MM.1S (cell line): ENCODE measurements around the gene OR5M10.
A peak's percentile ranks its signal among the peaks of the same experiment; 100 is the strongest.
"Not testable (repeated sequence)": the region's sequence is repeated elsewhere in the genome, so short reads cannot be mapped to it uniquely, and the experiment has no call there.

Experiments
- DNase-seq: peaks from one replicate; pipeline ENCODE4 v3.0.0-alpha.2; 2015
- H2AFZ ChIP-seq: fragments of 300-600 bp; sonication (generic); 2 replicates; pipeline ENCODE4 v1.6.0; 2016; ENCODE audit warnings: antibody characterized with exemption, low read length
- H3F3A ChIP-seq: fragments of 300-600 bp; sonication (generic); 2 replicates; pipeline ENCODE4 v1.6.1; 2016; ENCODE audit warnings: mild to moderate bottlenecking, antibody characterized with exemption, low read length, moderate library complexity, mixed read lengths; ENCODE audit not compliant: insufficient read depth
- H3K27ac ChIP-seq: fragments of 300-600 bp; sonication (generic); 2 replicates; pipeline ENCODE4 v1.5.1; 2016; ENCODE audit warnings: mild to moderate bottlenecking, low read length
- H3K27me3 ChIP-seq: fragments of 300-600 bp; sonication (generic); replicated peaks from 2 replicates; pipeline ENCODE4 v1.6.0; 2016; ENCODE audit warnings: low read length; ENCODE audit not compliant: insufficient read depth
- H3K36me3 ChIP-seq: fragments of 300-600 bp; sonication (generic); replicated peaks from 2 replicates; pipeline ENCODE4 v1.6.1; 2016; ENCODE audit warnings: mild to moderate bottlenecking, low read length, mixed read lengths; ENCODE audit not compliant: insufficient read depth
- H3K4me1 ChIP-seq: fragments of 300-600 bp; sonication (generic); 2 replicates; pipeline ENCODE4 v1.6.1; 2016; ENCODE audit warnings: low read length, mixed read lengths
- H3K4me2 ChIP-seq: fragments of 300-600 bp; sonication (generic); 2 replicates; pipeline ENCODE4 v1.6.0; 2016; ENCODE audit warnings: low read depth, low read length
- H3K4me3 ChIP-seq: fragments of 300-600 bp; sonication (generic); 2 replicates; pipeline ENCODE4 v1.5.1; 2016; ENCODE audit warnings: low read length, mixed read lengths
- H3K79me2 ChIP-seq: fragments of 300-600 bp; sonication (generic); 2 replicates; pipeline ENCODE4 v1.6.1; 2016; ENCODE audit warnings: mixed run types, low read length, mixed read lengths
- H3K9ac ChIP-seq: fragments of 300-600 bp; sonication (generic); 2 replicates; pipeline ENCODE4 v1.6.1; 2016; ENCODE audit warnings: low read length, mixed read lengths
- H3K9me2 ChIP-seq: fragments of 300-600 bp; sonication (generic); replicated peaks from 2 replicates; pipeline ENCODE4 v1.6.1; 2016; ENCODE audit warnings: mild to moderate bottlenecking, low read length, mixed read lengths; ENCODE audit not compliant: insufficient read depth
- H3K9me3 ChIP-seq: fragments of 300-600 bp; sonication (generic); replicated peaks from 2 replicates; pipeline ENCODE4 v1.6.1; 2016; ENCODE audit warnings: mild to moderate bottlenecking, low read length, mixed read lengths; ENCODE audit not compliant: insufficient read depth
- H4K20me1 ChIP-seq: fragments of 300-600 bp; sonication (generic); 2 replicates; pipeline ENCODE4 v1.6.1; 2016; ENCODE audit warnings: mild to moderate bottlenecking, low read length, moderate library complexity, mixed read lengths; ENCODE audit not compliant: insufficient read depth
- EZH2 ChIP-seq: fragments of 300-600 bp; sonication (generic); optimal IDR thresholded peaks from 2 replicates; pipeline ENCODE3; 2017; ENCODE audit warnings: low read depth, mild to moderate bottlenecking, antibody characterized with exemption, low read length, mixed read lengths
- EZH2phosphoT487 ChIP-seq: fragments of 300-600 bp; sonication (generic); IDR thresholded peaks from 2 replicates; pipeline ENCODE4 v1.6.1; 2018; ENCODE audit warnings: antibody characterized with exemption, low read length
- TF ChIP-seq, protein P1 (sequence below): fragments of 300-600 bp; sonication (generic); IDR thresholded peaks from 2 replicates; pipeline ENCODE4 v1.5.1; 2016; ENCODE audit warnings: antibody characterized with exemption, low read length, mixed read lengths

Gene OR5M10

DNA sequence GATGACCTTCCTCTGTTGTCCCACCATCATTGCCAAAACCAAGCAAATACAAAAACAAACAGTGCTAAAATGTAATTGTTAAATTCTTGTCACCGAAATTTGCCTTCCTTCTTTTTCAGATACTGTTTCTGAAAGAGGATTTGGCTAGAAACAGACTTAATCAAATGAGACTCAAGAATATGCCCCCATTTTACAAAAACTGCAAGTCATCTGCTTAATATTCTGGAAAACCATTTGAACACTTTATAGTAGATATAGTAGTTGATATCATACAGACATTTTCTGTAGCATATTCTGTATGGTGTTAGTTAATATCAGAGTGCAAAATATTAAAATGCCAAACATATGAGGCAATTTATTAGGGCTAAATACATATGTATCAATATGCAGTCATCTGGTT lies 33.7 kb upstream of the OR5M10 start:
- Histone ChIP-seq H3K27me3 (no peaks in the 10 kb centered on the region), H3K4me1 (no peaks in the 10 kb centered on the region), H3K4me3 (no peak overlapping the region), H3K9ac (no peak overlapping the region), H4K20me1 (no peaks in the 10 kb centered on the region), H3K9me2 (no peaks in the 10 kb centered on the region), H2AFZ (no peak overlapping the region), H3F3A (no peaks in the 10 kb centered on the region), H3K36me3 (no peaks in the 10 kb centered on the region), H3K4me2 (no peak overlapping the region), H3K79me2 (no peaks in the 10 kb centered on the region), H3K27ac (no peak overlapping the region), H3K9me3 (no peaks in the 10 kb centered on the region)
- no peak for DNase-seq
- TF ChIP-seq EZH2 (no peak), EZH2phosphoT487 (no peak)
- TF ChIP-seq, protein P1, sequence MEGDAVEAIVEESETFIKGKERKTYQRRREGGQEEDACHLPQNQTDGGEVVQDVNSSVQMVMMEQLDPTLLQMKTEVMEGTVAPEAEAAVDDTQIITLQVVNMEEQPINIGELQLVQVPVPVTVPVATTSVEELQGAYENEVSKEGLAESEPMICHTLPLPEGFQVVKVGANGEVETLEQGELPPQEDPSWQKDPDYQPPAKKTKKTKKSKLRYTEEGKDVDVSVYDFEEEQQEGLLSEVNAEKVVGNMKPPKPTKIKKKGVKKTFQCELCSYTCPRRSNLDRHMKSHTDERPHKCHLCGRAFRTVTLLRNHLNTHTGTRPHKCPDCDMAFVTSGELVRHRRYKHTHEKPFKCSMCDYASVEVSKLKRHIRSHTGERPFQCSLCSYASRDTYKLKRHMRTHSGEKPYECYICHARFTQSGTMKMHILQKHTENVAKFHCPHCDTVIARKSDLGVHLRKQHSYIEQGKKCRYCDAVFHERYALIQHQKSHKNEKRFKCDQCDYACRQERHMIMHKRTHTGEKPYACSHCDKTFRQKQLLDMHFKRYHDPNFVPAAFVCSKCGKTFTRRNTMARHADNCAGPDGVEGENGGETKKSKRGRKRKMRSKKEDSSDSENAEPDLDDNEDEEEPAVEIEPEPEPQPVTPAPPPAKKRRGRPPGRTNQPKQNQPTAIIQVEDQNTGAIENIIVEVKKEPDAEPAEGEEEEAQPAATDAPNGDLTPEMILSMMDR, result no peak

DNA sequence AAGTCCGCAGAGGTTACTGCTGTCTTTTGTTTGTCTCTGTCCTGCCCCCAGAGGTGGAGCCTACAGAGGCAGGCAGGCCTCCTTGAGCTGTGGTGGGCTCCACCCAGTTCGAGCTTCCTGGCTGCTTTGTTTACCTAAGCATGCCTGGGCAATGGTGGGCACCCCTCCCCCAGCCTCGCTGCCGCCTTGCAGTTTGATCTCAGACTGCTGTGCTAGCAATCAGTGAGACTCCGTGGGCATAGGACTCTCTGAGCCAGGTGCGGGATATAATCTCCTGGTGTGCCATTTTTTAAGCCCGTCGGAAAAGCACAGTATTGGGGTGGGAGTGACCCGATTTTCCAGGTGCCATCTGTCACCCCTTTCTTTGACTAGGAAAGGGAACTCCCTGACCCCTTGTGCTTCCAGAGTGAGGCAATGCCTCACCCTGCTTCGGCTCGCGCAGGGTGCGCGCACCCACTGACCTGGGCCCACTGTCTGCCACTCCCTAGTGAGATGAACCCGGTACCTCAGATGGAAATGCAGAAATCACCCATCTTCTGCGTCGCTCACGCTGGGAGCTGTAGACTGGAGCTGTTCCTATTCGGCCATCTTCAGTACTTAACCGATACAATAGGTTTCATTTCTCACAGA lies 14.7 kb upstream of the OR5M10 start:
- H4K20me1 ChIP-seq, H3F3A ChIP-seq, H3K79me2 ChIP-seq, H3K36me3 ChIP-seq, H3K4me1 ChIP-seq, H3K4me2 ChIP-seq, H3K9ac ChIP-seq, DNase-seq, H3K27me3 ChIP-seq, H3K9me2 ChIP-seq, H3K4me3 ChIP-seq, H2AFZ ChIP-seq, H3K27ac ChIP-seq, H3K9me3 ChIP-seq: not testable (repeated sequence)

DNA sequence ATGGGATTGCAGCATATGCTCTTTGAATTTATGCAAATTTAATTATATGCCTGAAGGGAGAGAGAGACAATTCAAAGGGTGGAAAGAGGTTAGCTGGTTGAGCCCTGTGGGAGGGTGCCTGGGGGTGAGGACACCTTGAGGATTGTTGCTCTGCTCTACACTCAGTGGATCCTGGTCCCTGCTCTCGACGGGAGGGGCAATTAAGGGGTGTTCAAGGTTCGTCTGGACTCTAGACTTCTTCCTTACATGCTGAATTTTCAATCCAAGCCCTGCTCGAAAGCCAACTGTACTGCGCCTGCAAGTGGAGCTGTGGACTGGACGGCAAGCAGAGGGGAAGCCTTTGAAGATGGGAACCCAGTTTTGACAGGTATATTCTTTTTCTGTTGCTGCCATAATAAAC lies 18.9 kb downstream of the OR5M10 start:
- H3K79me2 ChIP-seq, result no peaks in the 10 kb centered on the region
- DNase-seq, result no peak
- no peaks in the 10 kb centered on the region for H3K4me1 ChIP-seq
- H3K27ac ChIP-seq, result no peak overlapping the region
- H3K4me3 ChIP-seq, result no peak overlapping the region
- H3K36me3 ChIP-seq, result no peaks in the 10 kb centered on the region
- TF ChIP-seq, protein P1, result no peak
- TF ChIP-seq EZH2phosphoT487 (no peak), EZH2 (no peak)
- H3K9me2 ChIP-seq, result no peaks in the 10 kb centered on the region
- H3F3A ChIP-seq, result no peaks in the 10 kb centered on the region
- no peak overlapping the region for H2AFZ ChIP-seq
- no peak overlapping the region for H3K4me2 ChIP-seq
- H3K27me3 ChIP-seq, result no peaks in the 10 kb centered on the region
- H3K9me3 ChIP-seq, result no peaks in the 10 kb centered on the region
- H3K9ac ChIP-seq, result no peak overlapping the region
- no peaks in the 10 kb centered on the region for H4K20me1 ChIP-seq

DNA sequence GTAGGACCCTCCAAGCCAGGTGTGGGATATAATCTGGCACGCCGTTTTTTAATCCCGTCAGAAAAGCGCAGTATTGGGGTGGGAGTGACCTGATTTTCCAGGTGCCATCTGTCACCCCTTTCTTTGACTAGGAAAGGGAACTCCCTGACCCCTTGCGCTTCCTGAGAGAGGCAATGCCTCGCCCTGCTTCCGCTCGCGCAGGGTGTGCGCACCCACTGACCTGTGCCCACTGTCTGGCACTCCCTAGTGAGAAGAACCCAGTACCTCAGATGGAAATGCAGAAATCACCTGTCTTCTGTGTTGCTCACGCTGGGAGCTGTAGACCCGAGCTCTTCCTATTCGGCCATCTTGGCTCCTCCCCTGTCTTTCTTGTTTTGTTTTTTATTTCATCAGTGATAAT lies 22.8 kb downstream of the OR5M10 start:
- not testable (repeated sequence) for H4K20me1 ChIP-seq, H3K9me3 ChIP-seq, H3K27me3 ChIP-seq, H3K79me2 ChIP-seq, H3F3A ChIP-seq, H3K4me1 ChIP-seq, H3K36me3 ChIP-seq, H3K9me2 ChIP-seq
- peak; percentile 15 for DNase-seq
- Histone ChIP-seq H3K27ac (peak overlapping the region; percentile 59; the same call in 1 of the 2 replicates), H3K9ac (peak overlapping the region; percentile 7; the same call in 1 of the 2 replicates), H3K4me3 (peak overlapping the region; percentile 32; the same call in 1 of the 2 replicates), H3K4me2 (peak overlapping the region; percentile 16; the same call in 1 of the 2 replicates), H2AFZ (peak overlapping the region; percentile 42; the same call in 1 of the 2 replicates)
